Medulla oblongata (tissue), 1 donor: ENCODE data around the gene ATRX.
"Not testable (repeated sequence)": the region's sequence is repeated elsewhere in the genome, so short reads cannot be mapped to it uniquely, and the experiment has no call there.

Experiments used
- DNase-seq: peaks from one replicate; pipeline ENCODE4 v3.0.0-alpha.2; 2015; ENCODE audit errors: extremely low spot score

Gene ATRX

DNA sequence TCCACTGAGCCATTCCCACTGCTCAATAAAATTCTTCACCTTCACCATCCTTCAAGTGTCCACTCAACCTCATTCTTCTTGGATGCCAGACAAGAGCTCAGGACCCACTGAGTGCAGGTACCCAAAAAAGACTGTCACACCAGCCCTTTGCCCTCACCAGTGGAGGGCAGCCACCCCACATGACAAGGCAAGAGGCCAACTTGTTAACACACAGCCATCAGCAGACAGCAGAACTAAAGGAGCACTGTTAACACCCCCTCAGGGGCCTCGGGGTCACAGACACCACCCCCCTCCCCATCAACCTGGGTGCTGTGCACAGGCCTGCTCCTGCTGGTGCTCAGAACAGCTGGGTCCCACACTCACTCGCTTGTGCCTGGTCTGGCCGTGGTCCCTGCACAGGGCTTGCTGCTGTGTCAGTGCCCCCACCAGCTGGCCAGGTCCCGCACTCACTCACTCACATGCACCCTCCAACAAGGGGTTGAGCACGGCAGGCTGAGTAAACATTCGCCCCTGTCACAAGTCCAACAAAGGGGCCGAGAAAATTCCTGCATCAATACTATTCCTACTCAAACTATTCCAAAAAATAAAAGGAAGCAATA lies 54.1 kb downstream of the ATRX start:
- DNase-seq, result no peak

DNA sequence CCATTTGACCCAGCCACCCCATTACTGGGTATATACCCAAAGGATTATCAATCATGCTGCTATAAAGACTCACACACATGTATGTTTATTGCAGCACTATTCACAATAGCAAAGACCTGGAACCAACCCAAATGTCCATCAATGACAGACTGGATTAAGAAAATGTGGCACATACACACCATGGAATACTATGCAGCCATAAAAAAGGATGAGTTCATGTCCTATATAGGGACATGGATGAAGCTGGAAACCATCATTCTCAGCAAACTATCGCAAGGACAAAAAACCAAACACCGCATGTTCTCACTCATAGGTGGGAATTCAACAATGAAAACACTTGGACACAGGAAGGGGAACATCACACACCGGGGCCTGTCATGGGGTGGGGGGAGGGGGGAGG lies 59.9 kb downstream of the ATRX start:
- DNase-seq, result not testable (repeated sequence)

DNA sequence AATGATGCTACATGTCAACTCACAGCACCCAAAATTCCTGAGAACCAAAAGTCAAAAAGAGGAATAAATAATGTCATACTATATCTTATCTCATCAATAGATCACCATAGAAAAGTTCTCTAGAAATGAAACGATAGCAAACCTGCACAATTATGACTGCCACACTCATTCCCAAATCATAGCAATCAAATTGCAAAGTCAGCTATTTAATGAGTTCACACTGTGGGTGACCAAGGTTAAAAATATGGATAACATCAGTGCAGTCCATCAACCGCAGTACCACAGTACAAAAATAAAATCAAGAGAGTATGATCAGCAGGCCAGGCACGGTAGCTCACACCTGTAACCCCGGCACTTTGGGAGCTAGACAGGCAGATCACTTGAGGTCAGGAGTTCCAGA lies 62.3 kb downstream of the ATRX start:
- no peak for DNase-seq

DNA sequence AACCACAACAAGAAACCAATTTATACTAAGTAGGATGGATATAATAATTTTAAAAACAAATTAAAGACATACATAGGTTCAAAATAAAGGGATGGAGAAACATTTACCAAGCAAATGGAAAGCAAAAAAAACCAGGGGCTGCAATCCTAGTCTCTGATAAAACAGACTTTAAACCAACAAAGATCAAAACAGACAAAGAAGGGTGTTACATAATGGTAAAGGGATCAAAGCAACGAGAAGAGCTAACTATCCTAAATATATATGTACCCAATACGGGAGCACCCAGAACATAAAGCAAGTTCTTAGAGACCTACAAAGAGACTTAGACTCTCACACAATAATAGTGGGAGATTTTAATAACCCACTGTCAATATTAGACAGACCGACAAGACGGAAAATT lies 66.6 kb downstream of the ATRX start:
- no peak for DNase-seq

DNA sequence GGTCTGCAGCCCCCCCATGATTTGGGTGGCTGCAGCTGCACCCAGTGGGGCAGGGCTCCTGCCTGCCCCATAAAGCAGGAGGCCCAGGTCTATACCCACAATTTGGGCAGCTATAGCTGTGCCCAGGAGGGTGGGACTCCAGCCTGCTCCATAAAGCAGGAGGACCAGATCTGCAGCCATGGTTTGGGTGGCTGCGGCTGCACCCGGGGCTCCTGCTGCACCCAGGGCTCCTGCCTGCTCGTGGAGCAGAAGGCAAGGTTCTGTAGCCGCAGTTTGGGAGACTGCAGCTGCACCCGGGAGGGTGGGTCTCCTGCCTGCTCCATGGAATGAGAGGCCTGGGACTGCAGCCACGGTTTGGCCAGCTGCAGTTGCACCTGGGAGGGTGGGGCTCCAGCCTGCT lies 81.1 kb downstream of the ATRX start:
- no peak for DNase-seq

DNA sequence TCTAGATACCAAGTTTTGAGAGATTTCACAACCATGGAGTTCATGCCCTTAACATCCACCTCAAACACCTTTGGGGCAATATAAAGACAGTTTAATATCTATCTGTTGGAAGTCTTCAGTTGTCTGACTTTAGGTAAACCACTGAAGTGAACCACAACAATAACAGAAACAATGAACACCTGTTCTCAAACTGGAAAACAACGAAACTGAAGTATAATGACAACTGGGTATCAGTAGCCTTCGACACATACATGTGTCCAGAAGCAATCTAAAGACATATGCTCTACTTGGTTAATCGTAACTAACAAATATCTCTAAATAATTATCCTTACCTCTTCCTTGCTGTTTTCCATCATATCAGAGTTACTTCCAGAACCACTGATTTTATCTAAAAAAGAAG lies 87.8 kb downstream of the ATRX start:
- DNase-seq, result no peak

DNA sequence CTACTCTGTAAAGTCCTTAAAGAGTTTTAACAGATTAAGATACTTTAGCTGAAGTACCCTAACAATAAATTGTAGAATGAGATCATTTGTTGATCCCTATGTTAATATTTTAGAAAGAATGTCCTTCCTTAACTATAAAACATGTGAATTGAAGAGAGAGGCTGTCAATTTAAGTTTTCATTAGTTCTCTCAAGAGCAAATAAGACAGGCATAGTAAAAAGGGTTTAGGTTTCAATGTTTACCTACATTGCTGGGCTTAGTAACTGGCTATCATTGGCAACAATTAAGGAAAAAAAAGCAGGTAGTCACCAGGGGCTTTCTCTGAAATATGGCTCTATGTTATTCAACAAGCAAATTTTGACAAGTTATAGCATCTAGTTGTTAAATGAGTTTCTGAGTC lies 91.5 kb downstream of the ATRX start:
- DNase-seq, result no peak

DNA sequence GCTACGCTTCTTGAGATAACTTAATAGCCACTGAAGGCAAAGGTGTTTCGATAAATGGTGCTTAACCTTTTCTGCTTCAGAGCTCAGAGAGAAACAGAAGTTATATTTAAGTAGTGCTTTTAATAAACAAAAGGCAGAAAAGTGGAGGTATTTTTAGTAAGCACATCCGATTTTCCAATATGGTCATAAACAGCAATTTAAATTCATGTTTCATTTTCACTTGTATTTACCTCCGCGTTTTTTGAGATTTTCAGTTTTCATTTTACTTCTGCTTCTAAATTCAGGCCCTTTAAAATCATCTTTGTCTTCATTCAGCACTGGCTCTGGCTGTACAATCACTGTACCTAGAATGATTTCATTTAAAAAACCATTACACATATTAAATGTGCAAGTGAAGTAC lies 92.4 kb downstream of the ATRX start:
- DNase-seq, result no peak

DNA sequence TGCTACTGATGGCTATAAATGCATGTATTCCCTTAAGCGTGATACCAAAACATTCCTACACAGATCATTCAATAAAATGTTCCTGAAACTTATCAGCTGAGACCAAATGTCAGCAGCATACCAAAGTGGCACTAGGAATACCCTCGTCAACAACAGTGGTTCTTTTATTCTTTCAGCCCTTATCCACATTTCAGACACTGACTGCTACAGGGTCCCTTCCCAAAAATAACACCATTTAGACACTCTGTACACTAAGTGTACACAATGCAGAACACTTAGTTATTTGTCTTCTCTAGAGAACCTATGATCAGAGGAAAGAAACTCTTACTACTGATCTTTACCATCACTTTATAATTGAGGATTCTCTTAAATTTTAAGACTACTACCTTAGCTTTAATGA lies 94.1 kb downstream of the ATRX start:
- DNase-seq, result no peak

DNA sequence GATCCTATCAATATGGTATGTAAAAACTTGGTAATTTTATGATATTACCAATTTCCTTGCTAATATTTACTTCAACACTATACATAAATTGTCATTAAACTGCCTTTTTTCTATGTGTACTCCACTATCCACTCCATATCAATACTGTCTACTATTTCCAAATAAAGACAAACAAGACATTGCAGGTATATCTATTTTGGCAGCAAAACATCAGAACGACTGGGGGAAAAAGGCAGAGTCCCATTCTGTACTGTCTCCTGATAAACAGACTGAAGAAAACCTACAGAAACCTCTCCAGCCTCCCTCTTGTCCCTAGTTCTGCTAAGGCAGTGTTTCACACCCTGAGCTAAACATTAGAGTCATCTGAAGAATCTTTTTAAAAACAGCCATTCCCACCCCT lies 96.6 kb downstream of the ATRX start:
- no peak for DNase-seq

DNA sequence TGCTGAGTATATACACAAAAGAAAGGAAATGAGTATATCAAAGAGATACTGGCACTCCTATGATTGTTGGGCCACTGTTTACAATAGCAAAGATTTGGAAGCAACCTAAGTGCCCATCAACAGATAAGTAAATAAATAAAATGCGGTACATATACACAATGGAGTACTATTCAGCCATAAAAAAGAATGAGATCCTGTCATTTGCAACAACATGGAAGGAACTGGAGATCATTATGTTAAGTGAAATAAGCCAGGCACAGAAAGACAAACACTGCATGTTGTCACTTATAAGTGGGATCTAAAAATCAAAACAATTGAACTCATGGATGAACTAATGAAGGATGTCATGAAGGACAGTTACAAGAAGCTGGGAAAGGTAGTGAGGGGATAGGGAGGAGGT lies 100.3 kb downstream of the ATRX start:
- DNase-seq, result not testable (repeated sequence)

DNA sequence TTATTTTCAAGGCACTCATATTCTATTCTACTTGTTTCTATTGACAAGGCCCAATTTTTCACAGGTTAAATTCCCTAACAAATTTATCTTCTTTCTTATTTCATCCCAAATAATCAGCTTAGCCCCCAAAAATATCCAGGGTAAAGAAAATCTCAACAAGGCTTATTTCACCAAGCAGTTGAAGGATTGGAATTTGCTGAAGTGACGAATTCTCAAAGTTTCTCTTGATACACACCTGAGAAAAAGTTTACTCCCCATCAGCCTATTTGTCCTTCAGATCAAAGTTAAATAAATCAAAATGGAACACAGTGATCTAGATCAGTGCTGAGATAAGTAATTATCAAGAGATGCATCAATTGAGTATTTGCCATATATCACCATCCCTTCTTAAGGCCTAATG lies 106.9 kb downstream of the ATRX start:
- no peak for DNase-seq

DNA sequence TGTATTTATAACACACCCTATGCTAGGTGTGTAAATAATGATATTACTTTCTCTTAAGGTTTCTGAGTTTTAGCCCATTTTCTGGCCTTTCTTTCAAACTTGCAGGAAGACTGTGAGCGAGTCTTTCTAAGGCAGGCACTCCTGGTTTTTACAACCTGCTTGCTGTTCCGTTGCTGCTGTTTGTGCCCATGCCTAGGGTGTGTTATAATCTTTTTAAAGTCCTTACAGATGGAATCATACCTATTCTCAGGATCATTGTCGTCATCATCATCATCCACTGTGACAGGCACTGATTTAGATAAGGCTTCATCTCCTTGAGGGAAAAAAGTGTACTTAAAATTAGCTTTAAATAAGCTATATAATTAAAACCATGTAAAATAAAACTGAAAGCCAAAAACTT lies 110.0 kb downstream of the ATRX start:
- DNase-seq, result no peak

DNA sequence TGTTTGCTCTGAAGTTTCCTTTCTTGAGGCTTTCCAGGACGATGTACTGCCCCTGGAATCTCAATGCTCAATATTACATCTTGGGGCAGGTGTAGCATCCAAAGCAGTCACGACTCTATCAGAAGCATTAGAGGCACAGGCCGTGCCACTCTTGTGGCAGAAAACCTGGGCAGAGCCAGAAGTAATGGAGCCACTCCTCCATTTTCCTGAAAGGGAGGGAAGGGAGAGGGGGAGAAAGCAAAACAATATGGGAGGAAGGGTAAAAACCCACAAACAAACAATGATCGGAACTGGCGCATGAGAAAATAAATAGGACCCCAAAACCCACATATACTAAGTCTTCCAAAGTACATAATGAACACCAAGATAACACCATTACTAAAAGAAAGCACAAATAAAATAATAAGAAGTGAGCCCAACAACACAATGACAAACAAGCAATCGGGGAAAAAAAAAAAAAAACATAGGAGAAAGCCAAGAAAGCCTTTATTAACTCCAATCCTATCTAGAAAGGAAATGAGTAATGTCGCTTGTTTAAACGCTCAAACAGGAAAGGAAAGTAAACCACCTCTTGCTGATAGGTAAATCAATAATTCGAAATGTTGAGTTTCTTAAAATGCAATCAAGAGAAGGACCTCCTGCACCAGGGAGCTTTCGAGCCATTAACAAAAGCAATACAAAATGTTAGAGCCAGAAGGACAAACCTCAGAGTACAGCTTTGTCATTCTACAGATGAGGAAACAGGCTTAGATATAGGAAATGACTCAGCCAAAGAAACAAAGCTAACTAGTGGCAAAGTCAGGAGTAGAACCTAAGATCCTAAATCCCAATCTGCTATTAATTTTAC lies 117.4 kb downstream of the ATRX start:
- no peak for DNase-seq

DNA sequence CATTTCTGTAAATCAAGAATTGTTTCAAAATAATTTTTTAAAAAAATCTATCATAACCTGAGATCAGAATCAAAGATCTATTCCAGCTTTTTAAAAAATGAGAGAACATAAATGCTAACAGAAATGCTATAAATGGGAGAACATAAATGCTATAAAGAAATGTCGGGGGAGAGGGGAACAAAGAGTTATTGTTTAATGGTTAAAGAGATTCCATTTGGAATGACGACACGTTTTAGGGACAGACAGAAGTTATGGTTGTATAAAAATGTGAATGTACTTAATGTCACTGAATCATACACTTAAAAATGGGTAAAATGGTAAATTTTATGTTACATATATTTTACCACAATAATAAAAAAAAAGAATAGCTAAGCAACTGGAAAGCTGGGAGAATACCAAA lies 127.1 kb downstream of the ATRX start:
- DNase-seq, result peak; percentile 12

DNA sequence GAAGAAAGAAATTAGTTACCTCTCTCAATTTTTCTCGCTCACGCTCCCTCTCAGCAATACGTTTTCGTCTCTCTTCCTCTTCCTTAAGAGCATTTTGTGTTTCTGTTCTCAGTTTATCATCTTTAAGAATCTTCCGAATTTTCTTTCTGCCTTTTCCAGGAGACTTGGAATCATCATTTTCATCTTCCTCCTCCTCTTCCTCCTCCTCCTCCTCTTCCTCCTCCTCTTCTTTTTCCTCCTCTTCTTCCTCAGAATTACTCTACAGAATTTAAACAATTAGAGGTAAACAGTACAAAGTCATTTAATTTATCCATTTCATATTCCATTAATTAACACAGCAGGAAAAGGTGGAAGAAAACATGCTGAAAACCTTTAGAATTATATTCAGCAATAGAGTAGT lies 133.9 kb downstream of the ATRX start:
- DNase-seq, result no peak

DNA sequence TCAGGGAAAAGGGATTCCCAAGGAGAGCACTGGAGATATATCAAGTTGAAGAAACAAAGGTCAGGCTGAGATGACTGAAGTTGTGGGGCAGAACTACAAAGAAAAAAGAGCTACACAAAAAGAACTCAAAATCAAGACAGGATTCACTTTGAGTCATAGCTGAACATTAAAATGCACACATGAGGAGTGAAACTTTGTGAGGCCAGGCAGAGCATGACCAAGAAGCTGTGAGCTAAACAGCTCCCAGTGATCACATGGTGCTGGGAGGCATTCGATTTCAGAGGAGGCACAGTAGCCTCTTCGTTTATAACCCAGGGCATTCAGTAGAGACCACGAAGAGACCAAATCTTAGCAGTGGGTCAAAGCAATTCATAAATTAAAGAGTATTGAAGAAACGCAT lies 145.3 kb downstream of the ATRX start:
- DNase-seq, result no peak

DNA sequence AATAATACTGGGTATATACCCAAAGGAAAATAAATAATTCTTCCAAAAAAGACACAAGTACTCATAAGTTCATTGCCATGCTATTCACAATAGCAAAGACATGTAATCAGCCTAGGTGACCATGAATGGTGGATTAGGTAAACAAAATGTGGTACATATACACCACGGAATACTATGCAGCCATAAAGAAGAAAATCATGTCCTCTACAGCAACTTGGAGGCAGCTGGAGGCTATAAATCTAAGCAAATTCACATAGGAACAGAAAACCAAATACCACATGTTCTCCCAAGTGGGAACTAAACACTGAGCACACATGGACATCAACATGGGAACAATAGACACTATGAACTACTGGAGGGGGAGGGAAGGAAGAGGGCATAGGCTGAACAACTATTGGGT lies 146.2 kb downstream of the ATRX start:
- no peak for DNase-seq

DNA sequence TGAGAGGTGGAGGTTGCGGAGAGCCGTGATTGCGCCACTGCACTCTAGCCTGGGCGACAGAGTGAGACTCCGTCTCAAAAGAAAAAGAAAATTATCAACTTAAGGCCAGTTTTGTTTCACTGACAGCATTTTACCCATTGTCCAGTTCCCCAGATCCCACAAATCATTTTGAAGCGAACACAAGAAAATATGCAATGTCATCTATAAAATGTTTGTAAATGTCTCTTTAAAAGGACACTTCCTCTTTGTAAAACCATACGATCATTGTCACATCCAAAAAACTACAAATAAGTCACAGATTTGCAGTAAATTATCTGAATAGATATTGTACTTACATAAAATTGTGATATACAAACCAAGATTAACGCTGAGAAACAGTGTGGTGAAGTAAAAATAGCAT lies 147.6 kb downstream of the ATRX start:
- no peak for DNase-seq

DNA sequence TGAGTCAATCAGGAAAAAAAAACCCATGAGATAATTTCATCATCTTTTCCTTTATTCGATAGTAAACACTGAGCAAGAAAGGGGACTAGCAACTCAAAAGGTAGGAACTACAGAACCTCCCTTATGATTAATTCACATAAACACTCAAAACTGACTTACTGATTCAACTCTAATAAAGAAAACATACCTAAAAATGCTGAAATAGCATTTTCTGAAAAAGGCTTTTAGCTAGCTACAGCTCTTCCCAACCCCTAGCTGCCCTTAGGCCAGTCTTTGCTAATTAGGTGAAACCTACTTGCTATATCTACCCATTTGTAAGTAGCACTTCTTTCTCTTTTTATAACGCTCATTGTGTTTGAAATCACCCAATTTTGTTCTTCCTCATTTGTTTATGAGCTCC lies 150.6 kb downstream of the ATRX start:
- DNase-seq, result no peak

DNA sequence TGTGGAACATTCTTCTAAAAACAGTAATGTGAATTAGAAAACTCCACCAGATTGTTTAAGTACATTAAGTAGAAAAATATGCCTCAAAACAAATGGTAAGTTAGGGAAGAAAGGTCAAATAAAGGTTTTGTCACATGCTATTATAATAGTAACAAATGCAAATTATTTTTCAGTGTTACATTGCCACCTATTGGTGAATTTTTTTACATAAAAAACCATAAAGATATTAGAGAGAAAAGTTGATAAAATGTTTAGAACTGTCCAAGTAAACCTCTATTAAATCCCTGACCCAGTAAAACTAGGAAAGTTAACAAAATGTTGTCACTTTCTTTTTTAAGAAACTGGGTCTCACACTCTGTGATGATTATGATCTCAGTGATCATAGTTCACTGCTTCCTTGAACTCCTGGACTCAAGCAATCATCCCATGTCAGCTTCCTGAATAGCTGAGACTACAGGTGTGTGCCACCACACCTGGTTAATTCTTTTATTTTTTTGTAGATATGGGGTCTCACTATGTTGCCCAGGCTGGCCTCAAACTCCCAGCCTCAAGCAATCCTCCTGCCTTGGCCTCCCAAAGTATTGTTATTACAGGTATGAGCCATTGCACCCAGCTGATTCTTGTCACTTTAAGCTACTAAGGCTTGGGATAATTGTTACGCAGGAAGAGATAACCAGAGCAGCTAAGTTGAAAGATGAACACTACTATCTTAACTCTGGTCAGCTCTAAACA lies 157.6 kb downstream of the ATRX start:
- DNase-seq, result no peak

DNA sequence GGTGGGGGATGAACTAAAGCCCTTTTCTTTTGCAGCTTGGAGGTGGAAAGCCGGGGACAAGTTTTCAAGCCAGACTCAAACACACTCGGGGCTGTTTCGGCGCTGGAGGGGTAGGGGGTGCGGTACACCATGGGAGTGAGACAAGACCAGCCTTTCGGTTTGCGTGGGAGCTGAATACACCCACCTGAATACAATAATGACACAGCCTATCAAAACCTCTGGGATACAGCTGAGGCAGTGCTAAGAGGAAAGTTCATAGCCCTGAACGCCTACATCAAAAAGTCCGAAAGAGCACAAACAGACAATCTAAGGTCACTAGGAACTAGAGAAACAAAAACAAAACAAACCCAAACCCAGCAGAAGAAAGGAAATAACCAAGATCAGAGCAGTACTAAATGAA lies 163.3 kb downstream of the ATRX start:
- DNase-seq, result no peak

DNA sequence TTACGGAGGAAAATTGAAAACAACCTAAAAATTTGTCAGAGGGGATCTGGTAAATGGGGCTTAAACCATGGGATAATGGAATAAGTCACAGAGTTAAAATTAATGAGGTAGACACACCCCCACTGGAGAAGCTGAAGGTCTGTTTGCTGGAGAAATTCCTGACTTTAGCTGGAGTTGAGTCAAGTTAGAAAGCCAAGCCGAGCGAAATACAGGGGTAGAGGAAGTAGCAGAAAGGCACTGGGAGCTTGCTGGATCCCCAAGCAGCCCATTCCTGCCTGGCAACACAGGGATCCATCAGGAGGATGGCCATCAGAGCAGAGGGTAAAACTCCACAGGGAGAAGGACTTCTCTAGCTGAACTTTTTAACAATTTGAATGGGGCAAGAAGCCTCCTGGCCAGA lies 163.8 kb downstream of the ATRX start:
- no peak for DNase-seq
